Colon (tissue), 2 donors: ENCODE results near the gene LMOD1.

ENCODE experiments used
- FAIRE-seq: peaks from 2 replicates; lab custom pipeline; 2012; peaks lifted over from hg19 to GRCh38; lab: Jason Lieb, UNC
- donor health status: control.
- donor health status: control.

LMOD1 gene

DNA sequence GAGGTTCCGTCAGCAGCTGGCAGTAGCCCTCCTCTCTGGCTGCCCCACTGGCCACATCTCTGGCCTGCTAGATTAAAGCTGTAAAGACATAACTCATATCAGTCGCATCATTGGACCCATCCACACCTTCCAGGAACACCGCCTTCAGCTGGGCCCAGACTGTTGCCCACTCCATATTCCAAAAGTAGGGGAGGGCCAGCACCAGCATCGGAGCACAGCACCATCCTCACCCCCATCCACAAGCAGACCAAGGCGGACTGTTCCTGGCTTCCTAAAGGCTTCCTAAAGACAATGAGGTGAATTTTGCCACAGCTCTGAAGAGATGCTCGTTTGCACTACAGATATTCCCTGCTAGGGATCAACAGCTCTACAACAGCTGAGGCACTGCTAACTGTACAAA, 54.1 kb downstream of the LMOD1 start:
- FAIRE-seq, result no peak

DNA sequence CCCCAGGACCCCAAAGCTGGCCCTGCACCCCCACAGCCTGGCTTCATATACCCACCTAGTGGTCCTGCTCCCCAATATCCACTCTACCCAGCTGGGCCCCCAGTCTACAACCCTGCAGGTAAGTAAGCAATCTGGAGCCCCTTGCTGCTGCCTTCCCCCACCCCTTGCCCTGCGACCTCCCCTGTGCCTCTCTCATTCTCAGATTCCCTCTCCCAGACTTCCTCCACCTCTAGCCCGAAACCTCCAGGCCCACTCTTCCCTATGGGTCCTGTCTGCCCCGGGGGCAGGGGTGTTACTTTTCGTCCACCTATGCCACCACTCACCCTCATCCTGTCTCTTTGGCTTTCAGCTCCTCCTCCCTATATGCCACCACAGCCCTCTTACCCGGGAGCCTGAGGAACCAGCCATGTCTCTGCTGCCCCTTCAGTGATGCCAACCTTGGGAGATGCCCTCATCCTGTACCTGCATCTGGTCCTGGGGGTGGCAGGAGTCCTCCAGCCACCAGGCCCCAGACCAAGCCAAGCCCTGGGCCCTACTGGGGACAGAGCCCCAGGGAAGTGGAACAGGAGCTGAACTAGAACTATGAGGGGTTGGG, 54.8 kb downstream of the LMOD1 start:
- FAIRE-seq, result no peak

- no peak for FAIRE-seq
Measured at GRCh38 chr1:201890806-201891450, 55.4 kb downstream of the LMOD1 start.

GRCh38 chr1:201890223-201890622, 56.1 kb downstream of the LMOD1 start:
- no peak for FAIRE-seq

DNA sequence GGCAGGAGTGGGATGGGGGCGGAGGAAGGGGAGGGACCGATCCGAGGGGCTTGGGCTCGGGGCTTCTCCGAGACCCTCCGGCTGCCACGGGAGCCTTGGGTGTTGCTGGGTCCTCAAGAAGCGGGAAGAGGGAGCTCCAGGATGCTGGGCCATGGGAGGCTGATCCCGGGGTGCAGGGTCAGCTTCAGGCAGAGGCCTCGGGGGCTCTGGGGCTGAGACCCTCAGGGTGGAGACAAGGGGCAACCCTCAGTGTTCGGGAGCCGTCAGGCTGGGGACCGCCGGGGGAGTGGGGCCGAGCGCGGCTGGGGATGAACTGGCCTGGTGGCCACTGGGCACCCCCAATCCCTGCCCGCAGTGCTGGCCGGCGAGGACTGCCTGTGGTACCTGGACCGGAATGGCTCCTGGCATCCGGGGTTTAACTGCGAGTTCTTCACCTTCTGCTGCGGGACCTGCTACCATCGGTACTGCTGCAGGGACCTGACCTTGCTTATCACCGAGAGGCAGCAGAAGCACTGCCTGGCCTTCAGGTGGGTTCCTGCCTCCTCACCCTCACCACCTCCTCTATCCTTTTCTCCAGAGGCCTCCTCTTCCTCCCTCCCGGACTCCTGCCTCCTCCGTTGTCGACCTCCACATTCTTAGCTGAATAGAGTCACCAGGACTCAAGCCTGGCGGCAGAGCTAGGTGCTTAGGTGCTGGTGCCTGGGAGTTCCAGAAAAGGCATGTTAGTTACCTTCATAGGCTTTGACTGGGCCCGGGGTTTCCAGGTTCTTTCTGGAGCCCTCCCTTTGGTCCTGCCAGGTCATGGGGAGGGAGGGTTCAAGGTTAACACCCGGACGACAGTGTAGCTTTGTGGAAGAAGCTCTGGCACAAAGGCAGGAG, 57.0 kb downstream of the LMOD1 start:
- FAIRE-seq, result no peak

GRCh38 chr1:201888282-201889089, 57.9 kb downstream of the LMOD1 start, which contains the start of gene SHISA4:
SHISA4 (plus strand) TSS chr1:201888898; CDS start chr1:201888995, 97 bp downstream.
- FAIRE-seq, result no peak

DNA sequence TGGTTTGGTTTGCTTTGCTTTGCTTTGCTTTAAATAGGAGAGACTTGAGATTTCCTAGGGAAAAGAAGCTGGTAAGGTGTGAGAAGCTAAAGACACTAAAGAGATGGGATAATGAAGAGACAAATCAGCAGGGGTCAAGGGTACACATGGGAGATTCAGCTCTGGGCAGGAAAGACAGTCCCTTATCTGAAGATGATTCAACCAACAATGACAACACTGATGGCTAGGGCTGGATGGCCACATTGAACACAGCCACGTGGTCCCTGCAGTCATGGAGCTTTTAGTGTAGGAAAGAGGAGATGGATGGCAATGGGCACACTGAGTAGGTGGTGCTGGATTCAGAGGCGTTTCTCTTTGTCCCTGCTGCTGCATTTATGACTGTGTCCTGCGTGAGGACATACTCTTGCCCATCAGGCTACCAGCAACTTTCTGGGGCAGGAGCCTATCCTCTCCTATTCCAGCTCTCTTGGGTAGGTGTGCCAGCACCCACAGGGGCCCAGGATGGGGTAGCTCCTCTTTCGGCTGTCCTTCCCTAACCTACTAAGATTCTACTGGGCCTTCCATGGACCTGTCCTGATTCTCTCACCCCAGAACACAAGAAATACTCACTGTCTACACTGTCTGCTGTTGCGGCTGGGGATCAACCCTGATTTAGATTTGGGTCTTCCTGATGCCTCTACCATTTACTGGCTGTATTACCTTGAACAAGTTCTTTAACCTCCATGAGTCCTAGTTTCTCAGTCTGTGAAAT, 59.1 kb downstream of the LMOD1 start:
- no peak for FAIRE-seq

DNA sequence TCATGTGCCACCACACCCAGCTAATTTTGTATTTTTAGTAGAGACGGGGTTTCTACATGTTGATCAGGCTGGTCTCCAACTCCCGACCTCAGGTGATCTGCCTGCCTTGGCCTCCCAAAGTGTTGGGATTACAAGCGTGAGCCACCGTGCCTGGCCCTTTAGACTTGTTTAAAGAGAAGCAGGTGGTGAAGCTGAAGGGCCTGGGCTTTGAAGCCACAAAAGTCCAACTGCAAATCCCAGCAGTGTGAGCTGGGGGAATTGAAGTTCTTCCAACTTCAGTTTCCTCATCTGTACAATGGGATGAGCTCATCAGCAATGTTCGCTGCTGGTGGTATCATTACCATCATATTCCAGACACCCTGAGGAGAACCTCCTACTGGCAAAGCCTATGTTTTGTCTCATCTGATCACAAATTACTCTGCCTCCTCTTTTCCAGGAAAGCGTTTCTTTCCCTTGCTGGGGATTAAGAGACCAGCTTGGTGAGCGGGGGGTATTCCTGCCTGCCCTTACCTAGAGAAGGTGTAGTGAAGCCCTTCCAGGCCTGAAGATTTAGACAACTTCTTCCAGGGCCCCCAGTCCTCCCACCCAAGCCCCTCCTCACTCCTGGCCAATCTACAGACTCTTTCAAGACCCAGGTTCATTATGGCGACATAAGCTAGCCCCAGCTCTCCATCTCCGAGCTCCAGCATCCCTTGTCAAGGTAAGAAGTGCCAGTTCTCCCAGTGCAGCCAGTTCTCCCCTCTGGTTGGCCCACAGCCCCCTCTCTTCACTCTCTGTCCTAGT, 60.1 kb downstream of the LMOD1 start:
- no peak for FAIRE-seq

DNA sequence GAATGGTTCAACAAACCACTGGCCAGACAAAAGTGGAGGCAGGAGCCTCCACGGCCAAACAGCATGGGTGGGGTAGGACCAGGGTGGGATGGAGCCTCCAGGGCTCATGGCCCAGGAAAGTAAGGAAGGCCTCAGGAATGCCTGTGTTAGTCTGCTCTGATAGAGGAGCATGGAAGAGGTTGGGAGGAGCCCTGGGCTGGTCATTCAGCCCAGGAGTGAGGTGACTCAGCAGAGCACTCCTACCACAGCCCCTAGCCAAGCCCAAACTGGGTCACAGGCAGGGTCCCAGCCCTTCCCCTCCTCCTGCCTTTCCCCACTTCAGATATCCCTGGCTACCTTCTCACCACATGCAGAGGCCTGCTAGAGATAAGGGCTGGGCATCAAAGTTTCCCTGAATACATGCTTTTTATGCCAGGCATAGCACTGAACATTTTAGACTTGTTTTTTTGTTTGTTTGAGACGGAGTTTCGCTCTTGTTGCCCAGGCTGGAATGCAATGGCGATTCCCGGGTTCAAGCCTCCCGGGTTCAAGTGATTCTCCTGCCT, 60.7 kb downstream of the LMOD1 start:
- FAIRE-seq, result no peak

DNA sequence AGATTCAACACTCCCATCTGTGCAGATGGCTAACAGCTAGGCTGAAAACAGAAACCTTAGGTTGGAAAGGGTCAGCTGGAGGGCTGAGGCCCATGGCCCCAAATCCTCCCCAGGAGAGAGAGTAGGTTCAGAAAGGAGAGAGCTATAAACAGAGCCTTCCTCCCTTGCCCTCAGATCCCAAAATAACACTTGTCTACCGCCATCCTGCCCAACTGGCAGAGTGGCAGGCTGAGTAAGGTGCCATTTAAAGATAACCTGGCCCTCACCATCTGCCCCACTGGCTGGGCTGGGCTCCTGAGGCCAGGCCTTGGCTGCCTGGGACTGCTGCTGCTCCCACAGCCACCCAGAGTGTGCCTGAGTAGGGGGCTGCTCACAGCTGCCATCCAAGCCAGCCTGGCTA, 61.9 kb downstream of the LMOD1 start:
- no peak for FAIRE-seq

GRCh38 chr1:201883786-201884185, 62.6 kb downstream of the LMOD1 start:
- FAIRE-seq, result no peak

DNA sequence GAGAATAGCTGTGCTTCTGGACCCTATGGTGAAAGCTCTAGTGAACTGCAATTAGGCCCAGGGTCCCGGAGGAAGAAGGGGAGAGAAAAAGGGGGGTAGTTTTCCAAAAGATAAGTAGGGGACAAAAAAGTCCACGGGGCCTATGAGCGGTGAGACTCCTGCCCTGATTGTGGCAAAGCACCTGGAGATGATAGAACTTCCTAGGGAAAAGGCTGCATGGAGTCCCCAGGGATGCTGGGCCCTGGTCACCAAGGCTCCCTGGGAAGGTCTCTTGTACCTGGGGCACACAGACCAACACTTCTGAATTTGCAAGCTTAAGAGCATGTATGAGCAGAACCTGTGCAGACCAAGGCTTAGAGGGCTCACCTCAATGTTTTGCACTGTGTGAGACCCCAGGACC, 63.1 kb downstream of the LMOD1 start:
- FAIRE-seq, result no peak

GRCh38 chr1:201882665-201883132, 63.6 kb downstream of the LMOD1 start:
- FAIRE-seq, result no peak

- no peak for FAIRE-seq
Measured at GRCh38 chr1:201881617-201882016, 64.7 kb downstream of the LMOD1 start.

DNA sequence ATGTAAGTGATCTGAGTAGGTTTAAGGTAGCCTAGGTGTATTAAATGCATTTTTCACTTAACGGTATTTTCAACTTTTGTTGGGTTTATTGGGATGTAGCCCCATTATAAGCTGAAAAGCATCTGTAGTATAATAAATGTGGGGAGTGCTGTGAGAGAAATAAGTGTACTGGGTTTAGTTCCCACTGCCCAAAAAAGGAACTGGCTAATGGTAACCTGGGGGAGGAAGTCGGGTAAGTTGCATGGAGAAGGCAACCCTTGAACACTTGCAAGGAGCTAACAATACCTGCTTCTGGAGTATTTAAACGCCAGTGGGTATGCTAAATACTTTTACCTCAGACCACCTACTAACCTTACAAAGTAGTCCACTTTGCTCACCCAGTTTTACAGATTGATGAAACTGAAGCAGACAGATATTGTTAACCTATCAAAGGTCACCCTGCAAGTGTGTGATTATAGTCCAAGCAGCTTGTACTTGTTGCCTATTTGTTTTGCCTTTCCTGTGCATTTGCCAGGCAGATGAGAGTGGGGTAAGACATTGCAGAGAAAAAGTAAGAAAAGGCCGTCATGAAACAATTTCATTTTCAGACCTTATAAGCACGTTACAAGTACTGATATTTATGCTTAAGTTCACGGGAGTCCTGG, 65.3 kb downstream of the LMOD1 start:
- no peak for FAIRE-seq

- FAIRE-seq, result no peak
Measured at GRCh38 chr1:201877877-201878401, 68.4 kb downstream of the LMOD1 start.

DNA sequence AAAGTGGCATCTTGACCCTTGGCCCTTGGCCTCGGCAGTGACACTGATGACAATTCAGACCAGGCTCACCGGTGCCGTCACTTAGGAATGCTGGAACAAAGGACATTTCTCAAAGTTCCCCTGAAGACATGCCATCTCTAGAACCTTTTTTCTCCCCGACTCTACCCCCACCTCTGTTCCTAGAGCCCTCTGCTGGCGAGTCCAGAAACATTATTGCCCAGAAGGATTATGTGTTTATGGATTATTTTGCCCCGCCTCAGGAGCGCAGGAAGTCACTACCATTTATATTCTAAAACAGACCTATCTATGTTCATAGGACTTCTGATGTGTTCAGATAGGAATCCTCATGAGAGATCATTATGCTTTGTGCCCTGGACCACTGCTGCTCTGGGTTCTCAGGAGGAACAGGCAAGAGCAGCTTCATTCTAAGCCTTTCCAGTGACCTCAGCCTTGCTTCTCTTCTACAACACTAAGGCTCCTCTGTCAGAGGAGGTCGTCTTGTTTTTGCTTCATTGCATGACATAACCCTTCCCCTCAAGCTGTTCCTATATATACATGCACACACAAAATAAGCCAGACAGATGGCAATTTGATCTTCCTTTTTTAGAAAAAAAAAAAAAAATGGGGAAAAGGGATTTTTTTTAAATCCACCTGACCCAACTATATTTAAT, 70.1 kb downstream of the LMOD1 start:
- no peak for FAIRE-seq

DNA sequence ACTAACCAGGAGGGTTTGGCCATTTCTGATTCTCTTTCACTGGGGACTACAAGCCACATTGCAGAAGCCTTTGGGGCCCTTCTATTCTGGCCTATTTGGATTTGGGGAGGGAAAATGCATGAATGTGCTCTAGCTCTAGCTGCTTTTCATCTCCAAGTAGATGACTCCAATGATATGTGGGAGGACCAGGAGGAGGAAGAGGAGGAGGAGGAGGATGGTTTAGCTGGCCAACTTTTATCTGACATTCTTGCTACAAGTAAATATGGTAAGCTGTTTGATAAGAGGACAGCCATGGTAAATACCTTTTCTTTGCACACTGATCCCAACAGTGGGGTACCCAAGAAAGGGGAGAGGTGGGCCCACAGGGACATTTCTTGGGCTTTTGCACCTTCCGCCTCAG, 71.7 kb downstream of the LMOD1 start:
- no peak for FAIRE-seq

DNA sequence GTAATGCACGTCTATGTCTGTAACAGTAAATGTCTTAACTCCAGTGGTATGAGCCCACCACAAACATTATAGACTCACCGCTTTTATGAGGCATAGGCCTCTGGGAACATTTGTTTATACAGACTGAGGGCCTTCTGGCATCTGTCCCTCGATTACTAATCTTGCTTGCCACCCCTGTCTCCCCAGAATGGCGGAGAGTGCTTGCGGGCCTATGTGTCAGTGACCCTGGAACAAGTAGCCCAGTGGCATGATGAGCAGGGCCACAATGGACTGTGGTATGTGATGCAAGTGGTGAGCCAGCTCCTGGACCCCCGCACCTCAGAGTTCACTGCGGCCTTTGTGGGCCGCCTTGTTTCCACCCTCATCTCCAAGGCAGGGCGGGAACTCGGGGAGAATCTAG, 76.0 kb downstream of the LMOD1 start:
- no peak for FAIRE-seq
